DMS53 treated with DMSO at 0.1 percent for 48 hours (cell line): ENCODE measurements around the gene MAPRE3.

Experiments
- DNase-seq: peaks from one replicate; lab custom pipeline; 2025; ENCODE audit not compliant: unreplicated experiment; lab: John Stamatoyannopoulos, UW

The MAPRE3 gene

GRCh38 chr2:26948800-26949199, 21.6 kb upstream of the MAPRE3 start:
- DNase-seq, result no peak

- no peak for DNase-seq
Observed at GRCh38 chr2:26950246-26950645, 20.2 kb upstream of the MAPRE3 start.

GRCh38 chr2:26951236-26951635, 19.2 kb upstream of the MAPRE3 start:
- no peak for DNase-seq

GRCh38 chr2:26952374-26952773, 18.1 kb upstream of the MAPRE3 start:
- no peak for DNase-seq

GRCh38 chr2:26954135-26954534, 16.3 kb upstream of the MAPRE3 start:
- no peak for DNase-seq

GRCh38 chr2:26957041-26957440, 13.4 kb upstream of the MAPRE3 start:
- DNase-seq, result no peak

GRCh38 chr2:26957534-26957933, 12.9 kb upstream of the MAPRE3 start:
- no peak for DNase-seq

- DNase-seq, result no peak
Observed at GRCh38 chr2:26959331-26959730, 11.1 kb upstream of the MAPRE3 start.

- no peak for DNase-seq
Observed at GRCh38 chr2:26964446-26965130, 5.8 kb upstream of the MAPRE3 start.

GRCh38 chr2:26968001-26968400, 2.4 kb upstream of the MAPRE3 start:
- DNase-seq, result no peak

GRCh38 chr2:26969077-26969844, 1.2 kb upstream of the MAPRE3 start:
- DNase-seq, result no peak

GRCh38 chr2:26970928-26971627, 641 bp downstream of the MAPRE3 start:
- DNase-seq, result no peak

- no peak for DNase-seq
Observed at GRCh38 chr2:26971911-26972786, 1.7 kb downstream of the MAPRE3 start.

GRCh38 chr2:26974352-26974751, 3.9 kb downstream of the MAPRE3 start:
- DNase-seq, result no peak

GRCh38 chr2:26975102-26975501, 4.7 kb downstream of the MAPRE3 start:
- DNase-seq, result no peak

- DNase-seq, result no peak
Observed at GRCh38 chr2:26975656-26976055, 5.2 kb downstream of the MAPRE3 start.

- DNase-seq, result no peak
Observed at GRCh38 chr2:26976237-26976636, 5.8 kb downstream of the MAPRE3 start.

- DNase-seq, result no peak
Observed at GRCh38 chr2:26977012-26977411, 6.6 kb downstream of the MAPRE3 start.

GRCh38 chr2:26978061-26978596, 7.7 kb downstream of the MAPRE3 start:
- DNase-seq, result no peak

- no peak for DNase-seq
Observed at GRCh38 chr2:26979741-26980140, 9.3 kb downstream of the MAPRE3 start.

- DNase-seq, result no peak
Observed at GRCh38 chr2:26980971-26981370, 10.5 kb downstream of the MAPRE3 start.
